Hematopoietic multipotent progenitor cell treated with erythropoietin and hydrocortisone succinate and interleukin-3 and kit ligand, for 17 days (in vitro differentiated cells): ENCODE results near the gene FRMD5.
"Not testable (repeated sequence)": the region's sequence is repeated elsewhere in the genome, so short reads cannot be mapped to it uniquely, and the experiment has no call there.

Experiments used
- DNase-seq: peaks from one replicate; pipeline ENCODE4 v3.0.0-alpha.2; 2015; ENCODE audit warnings: low spot score

FRMD5 gene

GRCh38 chr15:44032820-44033219, 162.3 kb downstream of the FRMD5 start:
- DNase-seq: not testable (repeated sequence)

DNA sequence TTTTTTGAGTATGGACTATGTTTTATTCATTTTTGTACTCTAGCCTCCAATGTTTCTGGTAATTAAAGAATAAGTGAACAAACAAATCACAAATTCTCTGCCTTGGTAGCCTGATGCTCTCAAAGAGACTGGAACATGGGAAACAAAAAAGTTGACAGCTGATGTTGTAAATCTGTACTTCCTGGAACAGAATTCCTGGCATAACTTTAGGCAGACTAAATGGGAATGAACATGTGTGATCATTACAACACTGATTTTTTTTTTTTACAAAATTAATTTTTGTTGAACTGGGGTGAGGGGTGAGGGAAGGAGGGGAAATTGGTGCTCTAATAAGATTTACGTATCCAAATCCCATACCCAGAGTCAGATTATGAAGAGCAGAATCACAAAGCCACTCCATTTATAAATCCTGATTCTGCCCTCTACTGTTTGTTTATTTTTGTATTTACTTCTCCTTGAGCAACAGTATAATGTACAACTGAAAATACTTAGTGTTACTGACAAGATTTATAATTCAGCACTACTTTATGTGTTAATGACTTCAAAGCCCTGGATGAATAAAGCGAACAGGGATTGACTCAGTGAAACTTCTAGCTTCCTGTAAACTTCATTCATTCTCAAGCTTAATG, 165.0 kb downstream of the FRMD5 start:
- DNase-seq: no peak

- DNase-seq: no peak
Observed at GRCh38 chr15:44029003-44029402, 166.1 kb downstream of the FRMD5 start.

- no peak for DNase-seq
Observed at GRCh38 chr15:44028349-44028748, 166.7 kb downstream of the FRMD5 start.

DNA sequence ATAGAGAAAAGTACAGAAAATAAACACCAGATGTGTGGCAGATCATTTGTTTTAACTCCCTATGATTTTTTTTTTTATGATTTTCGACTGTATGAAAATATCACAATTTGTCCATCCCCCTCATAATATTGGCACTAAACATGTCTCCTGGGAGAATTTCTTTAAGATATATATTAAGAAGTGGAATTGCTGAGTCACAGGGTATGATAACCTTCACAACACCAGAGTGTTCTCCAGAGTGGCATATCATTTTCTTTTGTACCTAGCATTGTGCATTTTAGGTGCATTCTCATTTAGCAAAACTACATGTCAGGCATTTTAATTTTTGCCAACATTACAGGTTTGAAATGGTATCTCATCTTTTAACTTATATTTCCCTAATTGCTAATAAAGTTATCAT, 170.9 kb downstream of the FRMD5 start:
- no peak for DNase-seq

- DNase-seq: no peak
Observed at GRCh38 chr15:44023176-44023575, 171.9 kb downstream of the FRMD5 start.

GRCh38 chr15:44018151-44018550, 176.9 kb downstream of the FRMD5 start:
- no peak for DNase-seq

GRCh38 chr15:44015545-44016305, 179.3 kb downstream of the FRMD5 start:
- no peak for DNase-seq

- no peak for DNase-seq
Observed at GRCh38 chr15:44011238-44011854, 183.7 kb downstream of the FRMD5 start.

DNA sequence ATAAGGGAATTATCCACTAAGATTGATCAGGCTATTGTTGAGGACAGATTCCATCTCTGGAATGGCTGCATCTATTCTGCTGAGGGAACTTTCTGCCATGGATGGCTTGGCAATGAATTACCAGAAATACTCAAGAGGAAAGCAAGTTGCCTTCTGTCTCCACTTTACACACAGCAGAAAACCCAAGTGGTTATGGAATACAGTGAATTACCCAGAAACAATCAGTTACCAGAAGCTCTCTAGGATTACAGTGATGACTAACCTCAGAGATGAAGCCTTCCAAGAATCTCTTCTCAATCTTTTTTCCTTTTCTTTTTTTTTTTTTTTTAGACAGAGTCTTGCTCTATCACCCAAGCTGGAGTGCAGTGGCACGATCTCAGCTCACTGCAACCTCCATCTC, 185.0 kb downstream of the FRMD5 start:
- no peak for DNase-seq

DNA sequence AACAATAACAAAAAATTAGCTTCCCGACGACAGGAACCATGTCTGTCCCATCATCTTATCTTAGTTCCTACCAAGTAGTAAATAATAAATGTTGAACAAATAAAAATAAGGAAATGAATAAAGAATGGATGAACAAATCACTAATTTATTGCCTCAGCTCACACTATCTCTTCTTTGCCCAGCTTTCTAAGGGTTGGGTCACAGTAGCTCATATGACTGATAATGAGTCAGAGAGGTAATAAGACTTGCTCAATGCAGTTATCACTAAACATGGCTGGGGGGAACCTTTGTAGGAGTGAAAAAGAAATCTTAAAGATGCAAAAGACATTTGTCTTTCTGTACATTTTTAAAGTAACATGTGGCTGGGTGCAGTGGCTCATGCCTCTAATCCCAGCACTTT, 186.0 kb downstream of the FRMD5 start:
- DNase-seq: no peak

- DNase-seq: not testable (repeated sequence)
Observed at GRCh38 chr15:44000248-44000647, 194.8 kb downstream of the FRMD5 start.

DNA sequence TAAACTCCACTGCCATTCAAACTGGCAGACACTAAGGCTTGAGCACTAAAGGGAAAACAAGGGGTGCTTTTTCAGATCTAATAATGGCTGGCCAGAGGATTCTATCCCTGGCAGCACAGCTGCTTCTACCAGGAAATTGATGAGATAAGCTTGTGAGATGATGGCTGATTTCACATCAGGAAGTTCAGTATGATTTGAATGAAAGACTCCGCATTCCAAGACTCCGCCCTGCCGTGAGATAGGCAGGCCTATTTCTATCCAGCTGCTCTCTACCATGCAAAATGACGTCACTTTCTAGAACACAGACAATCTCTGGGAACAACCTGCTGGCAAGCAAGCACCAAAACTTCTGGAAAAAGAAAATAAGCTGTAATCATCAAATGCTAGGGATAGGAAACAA, 196.5 kb downstream of the FRMD5 start:
- DNase-seq: no peak

DNA sequence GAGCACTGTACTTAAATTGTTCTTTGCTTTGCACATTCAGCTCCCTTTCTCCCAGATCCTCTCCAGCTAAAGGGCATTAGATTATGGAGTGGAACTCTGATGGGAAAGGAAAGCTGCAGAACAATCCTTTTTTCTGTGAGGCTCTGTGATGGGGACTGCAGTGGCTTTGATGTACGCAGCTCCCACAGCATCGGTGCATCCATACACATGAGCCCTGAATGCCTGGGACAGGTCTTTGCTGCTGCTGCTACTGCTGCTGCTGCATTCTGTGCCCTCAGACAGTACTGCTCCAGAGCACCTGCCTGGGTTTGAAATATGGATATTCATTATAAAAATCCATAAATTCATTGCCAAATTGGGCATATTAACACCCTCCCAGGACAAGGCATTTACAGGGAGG, 203.9 kb downstream of the FRMD5 start:
- DNase-seq: no peak

DNA sequence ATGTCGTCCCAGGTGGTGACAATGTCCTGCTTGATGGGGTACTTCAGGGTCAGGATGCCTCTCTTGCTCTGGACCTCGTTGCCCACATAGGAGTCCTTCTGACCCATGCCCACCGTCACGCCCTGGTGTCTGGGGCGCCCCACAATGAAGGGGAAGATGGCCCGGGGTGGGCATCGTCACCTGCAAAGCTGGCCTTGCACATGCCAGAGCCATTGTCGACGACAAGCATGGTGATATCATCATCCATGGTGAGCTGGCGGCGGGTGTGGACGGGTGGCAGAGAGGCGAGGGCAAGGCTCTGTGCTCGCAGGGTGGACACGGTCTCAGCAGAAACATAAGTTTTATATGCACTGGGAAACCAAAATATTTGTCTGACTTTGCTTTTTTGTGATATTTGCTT, 205.1 kb downstream of the FRMD5 start:
- DNase-seq: no peak

DNA sequence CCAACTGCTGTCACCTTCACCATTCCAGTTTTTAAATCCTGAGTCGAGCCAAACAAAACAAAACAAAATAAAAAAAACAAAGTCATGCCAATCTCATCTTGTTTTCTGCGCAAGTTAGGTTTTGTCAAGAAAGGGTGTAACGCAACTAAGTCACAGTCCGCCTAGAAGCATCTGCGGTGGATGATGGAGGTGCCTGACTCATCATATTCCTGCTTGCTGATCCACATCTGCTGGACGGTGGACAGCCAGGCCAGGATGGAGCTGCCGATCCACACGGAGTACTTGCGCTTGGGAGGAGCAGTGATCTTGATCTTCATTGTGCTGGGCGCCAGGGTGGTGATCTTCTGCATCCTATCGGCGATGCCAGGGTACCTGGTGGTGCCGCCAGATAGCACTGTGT, 206.2 kb downstream of the FRMD5 start:
- no peak for DNase-seq

GRCh38 chr15:43987924-43988323, 207.1 kb downstream of the FRMD5 start:
- DNase-seq: no peak

DNA sequence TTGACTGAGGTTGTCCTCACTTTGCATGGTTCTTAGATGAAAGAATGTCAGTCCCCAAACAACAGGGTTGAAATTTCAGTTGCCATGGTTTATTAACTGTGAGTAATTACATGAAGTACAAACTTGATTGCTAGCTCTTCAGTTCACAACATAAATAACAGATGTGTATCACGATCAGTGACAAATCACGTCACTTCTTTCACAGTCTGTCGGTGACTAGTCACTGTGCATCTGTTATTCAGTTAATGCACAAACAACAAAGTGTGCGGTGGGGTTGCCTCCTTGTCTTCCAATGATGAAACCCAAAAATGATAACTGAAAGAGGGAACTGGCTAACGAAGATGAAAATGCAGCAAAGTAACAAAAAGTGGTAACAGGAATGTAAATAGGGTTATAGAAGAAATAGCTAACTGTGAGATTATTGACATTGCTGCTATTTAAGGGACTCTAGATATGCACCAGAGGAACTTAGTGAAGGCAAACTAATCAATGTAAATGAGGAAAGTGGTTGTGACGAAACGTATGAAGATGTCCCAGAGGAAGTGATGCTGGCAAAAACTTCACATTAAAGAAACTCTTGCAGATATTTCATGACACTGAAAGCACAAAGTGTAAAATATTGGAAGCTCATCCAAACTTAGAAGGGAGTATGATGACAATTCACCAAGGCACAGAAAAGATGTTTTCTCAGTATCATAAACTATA, 208.9 kb downstream of the FRMD5 start:
- no peak for DNase-seq

- no peak for DNase-seq
Observed at GRCh38 chr15:43981576-43981975, 213.5 kb downstream of the FRMD5 start.

GRCh38 chr15:43977072-43977884, 217.8 kb downstream of the FRMD5 start:
- DNase-seq: no peak

DNA sequence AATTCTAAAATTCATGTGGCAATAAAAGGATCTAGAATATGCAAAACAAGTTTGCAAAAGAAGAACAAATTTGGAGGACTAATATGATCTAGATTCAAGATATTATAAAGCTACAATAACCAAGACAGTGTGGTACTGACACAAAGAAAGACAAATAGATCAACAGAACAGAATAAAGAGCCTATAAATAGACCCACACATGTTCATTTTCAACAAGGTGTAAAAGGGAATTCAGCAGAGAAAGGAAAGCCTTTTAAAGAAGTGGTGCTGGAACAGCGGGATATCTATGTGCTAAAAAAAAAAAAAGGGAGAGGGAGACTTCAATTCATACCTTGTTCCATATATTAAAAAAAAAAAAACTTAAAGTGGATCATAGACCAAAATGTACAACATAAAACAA, 219.3 kb downstream of the FRMD5 start:
- no peak for DNase-seq

GRCh38 chr15:43975326-43975725, 219.7 kb downstream of the FRMD5 start:
- no peak for DNase-seq
